GM23248 (cell line): Measurements from ENCODE around the gene AQP7.

Experiments
- EZH2 ChIP-seq: fragments of 200-600 bp; sonication (generic); IDR thresholded peaks from 2 replicates; pipeline ENCODE4 v1.6.1; 2018; ENCODE audit warnings: antibody characterized with exemption, mild to moderate bottlenecking; ENCODE audit not compliant: insufficient read depth, poor library complexity, severe bottlenecking
- EZH2phosphoT487 ChIP-seq: fragments of 200-600 bp; sonication (generic); IDR thresholded peaks from 2 replicates; pipeline ENCODE4 v1.6.1; 2018; ENCODE audit warnings: antibody characterized with exemption, moderate library complexity, mild to moderate bottlenecking, low read depth; ENCODE audit not compliant: insufficient read depth

- no peak for TF ChIP-seq EZH2phosphoT487
- TF ChIP-seq EZH2, result no peak
Observed at GRCh38 chr9:33374634-33375237, 27.6 kb downstream of the AQP7 start.
